Muscle of back (tissue), 11 donors: ENCODE results near the gene S100A11. TPM values are rescaled to one million over a fixed set of nuclear protein-coding genes. Genes with fewer than 3 reads are reported as not detected.

ENCODE experiments used
- DNase-seq, 3 donors: peaks; one replicate each; pipeline versions ENCODE4 v3.0.0 to v3.0.0-alpha.2; 2013
- polyA plus RNA-seq, 10 donors: library from polyadenylated mRNA; unstranded; fragments of 120-200 nt; gene quantifications; one replicate each; pipeline ENCODE4 v1.2.1, GENCODE V29; 2013; ENCODE audit not compliant: insufficient read length in 10 of 10

Gene S100A11
- polyA plus RNA-seq, 10 donors = 144 to 317 (median 205) TPM

- DNase-seq = no peak
Measured at GRCh38 chr1:151986501-151987190, 50.2 kb downstream of the S100A11 start.

GRCh38 chr1:151985768-151986167 is 51.0 kb downstream of the S100A11 start:
- no peak for DNase-seq

GRCh38 chr1:151985270-151985669 is 51.5 kb downstream of the S100A11 start:
- DNase-seq = no peak

- no peak for DNase-seq
Measured at GRCh38 chr1:151984313-151984956, 52.4 kb downstream of the S100A11 start.

Other genes starting within 250 kb of the S100A11 start
- 1 to 10 TPM; 3.5 to 5.3 (median 4.5) TPM for gene TDRKH, start 246.5 kb downstream of the S100A11 start, polyA plus RNA-seq
- under 1 TPM; 0.07 to 0.59 (median 0.26) TPM for gene LINGO4, start 231.6 kb downstream of the S100A11 start, polyA plus RNA-seq
- 10 to 100 TPM in 2 of 10 donors, 1 to 10 TPM in 8; 1.1 to 12.3 (median 7.4) TPM for gene RORC, start 205.2 kb downstream of the S100A11 start, polyA plus RNA-seq
- gene C2CD4D, start 197.2 kb downstream of the S100A11 start, polyA plus RNA-seq = under 1 TPM in 8 of 10 donors, not detected in 2; 0.11 to 0.35 (median 0.16) TPM
- 1 to 10 TPM in 3 of 10 donors, under 1 TPM in 7; 0.21 to 4.2 (median 0.59) TPM for gene THEM5, start 183.3 kb downstream of the S100A11 start, polyA plus RNA-seq
- 10 to 100 TPM in 8 of 10 donors, 1 to 10 TPM in 2; 8.8 to 23.8 (median 14.7) TPM for gene THEM4, start 127.5 kb downstream of the S100A11 start, polyA plus RNA-seq
- gene S100A10, start 43.1 kb downstream of the S100A11 start, polyA plus RNA-seq = 100 to 1,000 TPM; 195 to 408 (median 272) TPM
- gene TCHHL1, start 52.1 kb upstream of the S100A11 start, polyA plus RNA-seq = not detected
- under 1 TPM in 8 of 10 donors, not detected in 2; 0.03 to 0.11 (median 0.04) TPM for gene TCHH, start 78.4 kb upstream of the S100A11 start, polyA plus RNA-seq
- gene RPTN, start 122.2 kb upstream of the S100A11 start, polyA plus RNA-seq = not detected
- gene HRNR, start 187.2 kb upstream of the S100A11 start, polyA plus RNA-seq = under 1 TPM; 0.04 to 0.66 (median 0.24) TPM